Adipocyte (in vitro differentiated cells): ENCODE measurements around the gene GPR65.

Experiments
- DNase-seq: peaks from one replicate; pipeline ENCODE4 v3.0.0-alpha.2; 2015; ENCODE audit warnings: low read depth
- H3K27me3 ChIP-seq: replicated peaks from 2 replicates; pipeline ENCODE4 v1.7.0; 2013; ENCODE audit warnings: mild to moderate bottlenecking, low read length, moderate library complexity; ENCODE audit not compliant: control insufficient read depth, insufficient read depth
- H3K36me3 ChIP-seq: 2 replicates; pipeline ENCODE4 v1.7.0; 2013; ENCODE audit warnings: low read length, mild to moderate bottlenecking, moderate library complexity; ENCODE audit not compliant: control insufficient read depth, insufficient read depth, severe bottlenecking
- H3K4me1 ChIP-seq: 2 replicates; pipeline ENCODE4 v1.7.0; 2013; ENCODE audit warnings: mild to moderate bottlenecking, low read length, moderate library complexity; ENCODE audit not compliant: control insufficient read depth, insufficient read depth
- H3K4me3 ChIP-seq: 2 replicates; pipeline ENCODE4 v1.7.0; 2013; ENCODE audit warnings: mild to moderate bottlenecking, low read length, moderate library complexity
- H3K9ac ChIP-seq: 2 replicates; pipeline ENCODE4 v1.7.0; 2013; ENCODE audit warnings: mild to moderate bottlenecking, low read length, moderate library complexity
- H3K9me3 ChIP-seq: 2 replicates; pipeline ENCODE4 v1.7.0; 2013; ENCODE audit warnings: mild to moderate bottlenecking, low read length, moderate library complexity; ENCODE audit not compliant: control insufficient read depth

The GPR65 gene

GRCh38 chr14:88005050-88005481 is at the start of gene GPR65:
Gene GPR65 (plus strand): TSS chr14:88005135. CDS start chr14:88010848, 5,713 bp downstream.
- Histone ChIP-seq H3K27me3 (no peaks in the 10 kb centered on the region), H3K4me3 (no peak within 1 kb of the TSS), H3K9ac (no peak within 1 kb of the TSS), H3K4me1 (no peaks in the 10 kb centered on the region), H3K36me3 (no peaks in the 10 kb centered on the region), H3K9me3 (no peaks in the 10 kb centered on the region)
- no peak for DNase-seq

DNA sequence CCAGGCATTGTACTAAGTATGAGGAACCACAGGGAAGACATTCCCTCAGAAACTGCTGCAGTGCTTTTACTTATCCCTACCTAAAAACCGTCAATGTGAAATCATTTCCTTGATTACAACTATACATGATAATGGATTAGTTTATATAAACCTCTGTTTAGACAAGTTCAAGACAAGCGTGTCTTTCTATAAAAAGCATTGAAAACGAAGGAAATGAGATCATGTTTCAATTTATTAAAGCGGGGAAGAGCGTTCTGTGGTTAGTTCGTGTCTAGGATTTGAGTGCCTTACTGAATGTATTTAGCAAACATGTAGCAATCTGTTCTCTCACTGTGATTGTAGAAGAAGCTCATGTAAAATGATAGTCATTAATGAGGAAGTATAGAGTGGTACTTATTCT is 49.4 kb upstream of the GPR65 start:
- DNase-seq = peak; percentile 48
- Histone ChIP-seq H3K9ac (no peak overlapping the region), H3K4me3 (no peak overlapping the region), H3K4me1 (no peaks in the 10 kb centered on the region), H3K27me3 (no peaks in the 10 kb centered on the region), H3K9me3 (no peaks in the 10 kb centered on the region), H3K36me3 (peaks cover 24% of the 10 kb centered on the region)

DNA sequence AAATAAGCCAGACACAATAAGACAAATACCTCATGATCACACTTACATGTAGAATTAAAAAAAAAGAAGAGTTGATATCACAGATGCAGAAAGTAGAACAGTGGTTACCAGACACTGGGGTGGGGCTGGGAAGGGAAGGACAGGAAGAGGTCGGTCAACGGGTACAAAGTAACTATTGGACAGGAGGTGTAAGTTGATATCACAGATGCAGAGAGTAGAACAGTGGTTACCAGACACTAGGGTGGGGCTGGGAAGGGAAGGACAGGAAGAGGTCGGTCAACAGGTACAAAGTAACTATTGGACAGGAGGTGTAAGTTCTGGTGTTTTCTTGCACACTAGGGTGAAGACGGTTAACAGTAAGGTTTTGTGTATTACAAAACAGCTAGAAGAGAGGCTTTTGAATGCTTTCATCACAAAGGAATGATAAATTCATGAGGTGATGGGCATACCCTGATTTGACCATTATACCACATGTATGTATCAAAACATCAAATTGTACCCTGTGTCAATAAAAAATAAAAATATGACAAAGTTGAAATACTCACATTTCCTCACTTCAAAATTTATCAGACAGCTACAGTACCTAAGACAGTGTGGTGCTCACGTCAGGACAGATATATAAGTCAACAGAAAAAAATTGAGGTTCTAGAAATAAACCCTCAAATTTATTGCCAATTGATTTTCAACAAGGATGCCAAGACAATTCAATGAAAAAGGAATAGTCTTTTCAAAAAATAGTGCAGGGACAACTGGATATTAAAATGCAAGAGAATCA is 44.7 kb upstream of the GPR65 start:
- Histone ChIP-seq H3K4me1 (no peaks in the 10 kb centered on the region), H3K9me3 (no peaks in the 10 kb centered on the region), H3K27me3 (no peaks in the 10 kb centered on the region), H3K4me3 (no peak overlapping the region), H3K36me3 (peaks cover 44% of the 10 kb centered on the region), H3K9ac (no peak overlapping the region)
- no peak for DNase-seq

- DNase-seq = no peak
- Histone ChIP-seq H3K9ac (no peak overlapping the region), H3K36me3 (peaks cover 42% of the 10 kb centered on the region), H3K27me3 (no peaks in the 10 kb centered on the region), H3K4me1 (no peaks in the 10 kb centered on the region), H3K4me3 (no peak overlapping the region), H3K9me3 (no peaks in the 10 kb centered on the region)
Measured at GRCh38 chr14:87961246-87961645, 43.7 kb upstream of the GPR65 start.

DNA sequence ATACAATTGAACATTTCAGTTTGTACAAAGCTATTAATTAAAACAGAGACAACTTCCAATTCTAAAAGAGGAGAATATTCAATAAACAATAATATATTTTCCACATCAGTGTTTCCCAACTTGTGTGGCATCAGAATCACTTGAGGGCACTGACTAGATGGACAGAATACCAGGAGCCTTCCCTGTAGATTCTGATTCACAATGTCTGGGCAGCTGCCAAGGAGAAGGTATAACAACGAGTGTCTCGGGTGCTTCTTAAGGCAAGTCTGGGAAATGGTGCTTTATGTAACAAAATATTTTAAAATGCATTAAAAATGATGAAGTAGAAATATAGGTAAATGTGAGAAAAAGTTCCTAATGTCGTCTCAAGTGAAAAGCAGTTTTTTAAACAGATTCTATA is 38.1 kb upstream of the GPR65 start:
- Histone ChIP-seq H3K4me1 (no peaks in the 10 kb centered on the region), H3K36me3 (peaks cover 38% of the 10 kb centered on the region), H3K9ac (no peak overlapping the region), H3K27me3 (no peaks in the 10 kb centered on the region), H3K4me3 (no peak overlapping the region), H3K9me3 (no peaks in the 10 kb centered on the region)
- DNase-seq = peak; percentile 49

GRCh38 chr14:87967496-87967895 is 37.4 kb upstream of the GPR65 start:
- Histone ChIP-seq H3K4me1 (no peaks in the 10 kb centered on the region), H3K4me3 (no peak overlapping the region), H3K36me3 (peaks cover 31% of the 10 kb centered on the region), H3K9me3 (no peaks in the 10 kb centered on the region), H3K9ac (no peak overlapping the region), H3K27me3 (no peaks in the 10 kb centered on the region)
- peak; percentile 66 for DNase-seq

DNA sequence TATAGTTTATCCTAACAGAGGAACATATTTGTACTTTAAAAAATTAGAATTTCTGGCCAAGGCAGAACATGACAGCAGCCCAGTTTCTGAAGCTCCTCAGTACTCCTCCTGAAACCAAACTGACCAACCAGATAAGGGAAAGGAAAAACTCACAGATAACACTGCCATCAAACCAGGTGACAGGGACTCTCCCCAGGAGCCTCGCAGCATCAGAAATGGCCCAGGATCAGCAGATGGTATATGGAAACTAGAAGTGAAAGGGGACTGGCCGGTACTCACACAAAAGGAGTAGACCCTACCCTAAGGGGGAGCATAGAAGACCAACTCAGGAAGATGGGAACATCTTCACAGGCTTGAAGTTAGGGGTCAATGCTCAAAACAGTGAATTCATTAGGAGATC is 33.9 kb upstream of the GPR65 start:
- no peaks in the 10 kb centered on the region for H3K9me3 ChIP-seq
- no peaks in the 10 kb centered on the region for H3K27me3 ChIP-seq
- peaks cover 30% of the 10 kb centered on the region for H3K36me3 ChIP-seq
- H3K9ac ChIP-seq = no peak overlapping the region
- no peaks in the 10 kb centered on the region for H3K4me1 ChIP-seq
- no peak for DNase-seq
- no peak overlapping the region for H3K4me3 ChIP-seq

DNA sequence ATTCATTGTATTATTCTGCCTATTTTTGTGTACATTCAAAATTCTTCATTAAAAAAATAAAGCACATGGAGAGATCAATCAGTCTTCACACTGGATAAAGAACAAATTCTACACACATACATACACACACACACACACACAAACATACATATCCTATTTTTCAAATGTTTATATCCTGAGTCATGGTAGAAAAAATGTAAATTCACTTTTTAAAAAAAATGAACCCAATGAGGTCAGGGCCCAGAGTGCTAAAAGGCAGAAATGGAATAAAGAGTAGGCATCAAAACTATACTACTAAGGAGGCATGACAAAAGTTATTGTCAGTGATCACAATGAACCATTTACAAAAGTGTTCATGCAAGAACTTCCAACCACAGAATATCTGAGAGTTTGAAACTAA is 29.3 kb upstream of the GPR65 start:
- Histone ChIP-seq H3K4me1 (no peaks in the 10 kb centered on the region), H3K36me3 (peaks cover 18% of the 10 kb centered on the region), H3K4me3 (no peak overlapping the region), H3K27me3 (no peaks in the 10 kb centered on the region), H3K9me3 (no peaks in the 10 kb centered on the region), H3K9ac (no peak overlapping the region)
- DNase-seq = peak; percentile 24

DNA sequence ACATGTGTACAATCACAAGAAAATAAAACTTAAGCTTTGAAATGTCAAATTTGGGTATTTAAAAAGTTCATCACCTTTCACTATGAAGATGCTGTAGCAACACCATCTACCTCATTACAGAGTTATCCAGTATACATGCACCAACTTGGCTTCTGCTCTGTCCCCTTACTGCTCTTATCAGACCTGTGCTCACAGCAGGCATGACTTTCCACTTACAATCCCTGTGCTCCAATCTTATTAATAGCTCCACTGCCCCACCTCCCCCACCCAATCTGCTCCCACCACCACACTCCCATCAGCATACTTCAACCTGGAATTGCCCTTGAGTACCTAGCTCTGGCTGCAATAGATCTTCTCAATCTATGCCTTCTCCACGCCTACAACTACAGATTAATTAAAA is 25.2 kb upstream of the GPR65 start:
- no peak overlapping the region for H3K4me3 ChIP-seq
- no peak for DNase-seq
- peaks cover 24% of the 10 kb centered on the region for H3K36me3 ChIP-seq
- H3K27me3 ChIP-seq = no peaks in the 10 kb centered on the region
- H3K9me3 ChIP-seq = no peaks in the 10 kb centered on the region
- H3K9ac ChIP-seq = no peak overlapping the region
- no peaks in the 10 kb centered on the region for H3K4me1 ChIP-seq

DNA sequence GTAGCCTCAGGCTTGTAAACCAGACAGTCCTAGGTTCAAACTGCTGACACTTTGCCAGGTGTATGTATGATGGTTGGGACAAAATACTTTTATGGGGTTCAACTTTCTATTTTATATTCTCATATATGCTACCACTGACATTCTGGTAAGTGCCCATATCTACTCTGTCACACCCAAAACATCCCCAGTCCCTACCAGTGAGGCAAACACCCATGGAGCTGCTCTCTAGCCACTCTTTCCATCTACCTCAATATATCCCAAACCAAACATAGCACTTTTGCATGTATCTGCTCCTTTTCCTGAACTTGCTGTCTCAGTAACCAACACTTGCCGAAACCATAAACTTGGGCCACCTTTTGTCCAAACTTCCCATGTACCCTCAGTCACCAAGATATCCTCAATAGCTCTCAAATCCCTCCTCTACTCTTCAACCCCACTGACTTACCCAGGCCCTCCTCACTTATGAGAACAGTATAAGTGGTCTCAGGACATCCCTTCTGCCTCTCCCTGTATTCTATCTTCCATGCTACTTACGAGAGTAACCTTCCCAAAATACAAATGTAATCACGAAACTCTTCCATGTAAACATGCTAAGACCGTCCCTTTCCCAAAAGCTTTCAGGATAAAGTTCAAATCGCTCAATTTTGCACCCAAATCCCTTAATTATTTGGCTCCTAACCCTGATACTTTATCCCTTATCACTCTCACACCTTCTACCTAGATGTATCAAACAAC is 15.5 kb upstream of the GPR65 start:
- DNase-seq = no peak
- Histone ChIP-seq H3K9me3 (no peaks in the 10 kb centered on the region), H3K36me3 (peaks cover 9% of the 10 kb centered on the region), H3K4me1 (peaks cover 17% of the 10 kb centered on the region), H3K4me3 (no peak overlapping the region), H3K9ac (no peak overlapping the region), H3K27me3 (no peaks in the 10 kb centered on the region)

DNA sequence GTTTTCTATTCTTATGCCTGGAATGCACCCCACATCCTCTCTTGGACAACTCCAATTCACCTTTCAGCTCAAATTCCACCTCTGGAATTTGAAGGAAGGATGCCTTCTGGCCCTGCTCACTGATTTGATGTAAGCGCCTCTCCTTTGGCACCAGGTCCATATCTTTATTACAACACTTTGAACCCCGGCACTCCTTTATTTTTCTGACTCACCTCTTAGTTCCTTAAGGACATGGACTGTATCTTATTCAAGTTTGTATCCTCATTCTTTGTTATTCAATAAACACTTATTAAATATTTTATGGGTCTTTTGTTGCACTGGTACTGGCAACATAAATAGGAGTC is 15.0 kb upstream of the GPR65 start:
- Histone ChIP-seq H3K9ac (no peak overlapping the region), H3K36me3 (peaks cover 9% of the 10 kb centered on the region)
- DNase-seq = no peak

More for the DNA sequence above, 15.0 kb upstream of the GPR65 start:
- Histone ChIP-seq H3K4me3 (no peak overlapping the region), H3K9me3 (no peaks in the 10 kb centered on the region), H3K4me1 (peaks cover 17% of the 10 kb centered on the region), H3K27me3 (no peaks in the 10 kb centered on the region)
